Caco-2 (cell line): ENCODE data around the gene WDR33. TPM values are rescaled to one million over a fixed set of nuclear protein-coding genes. Genes with fewer than 3 reads are reported as not detected.
"Not testable (repeated sequence)": the region's sequence is repeated elsewhere in the genome, so short reads cannot be mapped to it uniquely, and the experiment has no call there.

ENCODE experiments used
- BruUV-seq: library from RNA; stranded (reverse); fragments of 400-500 nt; replicated peaks from 2 replicates; lab custom pipeline; 2021; lab: Mats Ljungman, UMichigan
- CTCF ChIA-PET: fragments of 300-600 bp; sonication (Branson Sonifier 250); formaldehyde crosslinking; loops from one replicate; lab custom pipeline; 2022; ENCODE audit warnings: antibody characterized with exemption; lab: Charles Lee
- POLR2A ChIA-PET: fragments of 300-600 bp; sonication (Branson Sonifier 250); formaldehyde crosslinking; loops from one replicate; lab custom pipeline; 2022; ENCODE audit warnings: antibody characterized with exemption; lab: Charles Lee
- DNase-seq, 2 experiments: peaks; one replicate each; pipeline versions ENCODE4 v3.0.0 to v3.0.0-alpha.2; 2020 to 2022
- H3K27me3 ChIP-seq: replicated peaks from 2 replicates; pipeline ENCODE4 v1.6.0; 2011; ENCODE audit warnings: low read length; ENCODE audit not compliant: control insufficient read depth, insufficient read depth
- H3K36me3 ChIP-seq: 2 replicates; pipeline ENCODE4 v1.5.1; 2011; ENCODE audit warnings: low read length; ENCODE audit not compliant: control insufficient read depth, insufficient read depth
- H3K4me1 ChIP-seq: fragments of 250-450 bp; sonication (Bioruptor Pico); 2 replicates; pipeline ENCODE4 v1.5.1; 2020; ENCODE audit warnings: mild to moderate bottlenecking
- H3K4me3 ChIP-seq: 2 replicates; pipeline ENCODE4 v1.5.1; 2011; ENCODE audit warnings: low read depth, mild to moderate bottlenecking, control low read depth, low read length
- H3K9me3 ChIP-seq: fragments of 250-450 bp; sonication (Bioruptor Pico); 2 replicates; pipeline ENCODE4 v1.5.1; 2020; ENCODE audit warnings: mild to moderate bottlenecking, moderate library complexity
- H3K27ac Mint-ChIP-seq: one replicate; pipeline ENCODE4 v1.8.0; 2022; ENCODE audit warnings: mixed read lengths; ENCODE audit not compliant: unreplicated experiment
- H3K27me3 Mint-ChIP-seq: one replicate; pipeline ENCODE4 v1.8.0; 2022; ENCODE audit warnings: mixed read lengths; ENCODE audit not compliant: insufficient read depth, unreplicated experiment
- H3K36me3 Mint-ChIP-seq: one replicate; pipeline ENCODE4 v1.8.0; 2022; ENCODE audit warnings: mild to moderate bottlenecking, mixed read lengths; ENCODE audit not compliant: insufficient read depth, unreplicated experiment
- H3K4me1 Mint-ChIP-seq: one replicate; pipeline ENCODE4 v1.8.0; 2022; ENCODE audit warnings: low read depth, mixed read lengths; ENCODE audit not compliant: unreplicated experiment
- H3K4me3 Mint-ChIP-seq: one replicate; pipeline ENCODE4 v1.8.0; 2022; ENCODE audit warnings: mild to moderate bottlenecking, moderate library complexity, mixed read lengths; ENCODE audit not compliant: unreplicated experiment
- H3K9me3 Mint-ChIP-seq: one replicate; pipeline ENCODE4 v1.8.0; 2022; ENCODE audit warnings: mixed read lengths; ENCODE audit not compliant: unreplicated experiment
- intact Hi-C: fragments of 100-400 bp; cut with micrococcal nuclease; formaldehyde crosslinking; loops from one replicate; pipeline ENCODE4 v1.10.0; 2022; ENCODE audit not compliant: unreplicated experiment
- total RNA-seq: library from RNA; stranded (reverse); gene quantifications from 2 replicates; pipeline ENCODE4 v1.2.3, GENCODE V29; 2022
- TF ChIP-seq, protein P1 (sequence below), 2 experiments: fragments of 200-600 bp in 1 of 2; IDR thresholded peaks; 1 replicate in 1 of 2; 2 replicates in 1 of 2; pipeline versions ENCODE4 v1.5.1 to v1.8.0; 2011 to 2022; ENCODE audit warnings: antibody characterized with exemption in 1 of 2, control low read depth in 1 of 2, inconsistent platforms in 1 of 2, low read depth in 1 of 2, low read length in 1 of 2, mild to moderate bottlenecking in 1 of 2, moderate library complexity in 1 of 2; ENCODE audit not compliant: insufficient read depth in 1 of 2, severe bottlenecking in 1 of 2, unreplicated experiment in 1 of 2

WDR33 gene
- total RNA-seq, 1 experiment from 2014 or later = 77.5 TPM

DNA sequence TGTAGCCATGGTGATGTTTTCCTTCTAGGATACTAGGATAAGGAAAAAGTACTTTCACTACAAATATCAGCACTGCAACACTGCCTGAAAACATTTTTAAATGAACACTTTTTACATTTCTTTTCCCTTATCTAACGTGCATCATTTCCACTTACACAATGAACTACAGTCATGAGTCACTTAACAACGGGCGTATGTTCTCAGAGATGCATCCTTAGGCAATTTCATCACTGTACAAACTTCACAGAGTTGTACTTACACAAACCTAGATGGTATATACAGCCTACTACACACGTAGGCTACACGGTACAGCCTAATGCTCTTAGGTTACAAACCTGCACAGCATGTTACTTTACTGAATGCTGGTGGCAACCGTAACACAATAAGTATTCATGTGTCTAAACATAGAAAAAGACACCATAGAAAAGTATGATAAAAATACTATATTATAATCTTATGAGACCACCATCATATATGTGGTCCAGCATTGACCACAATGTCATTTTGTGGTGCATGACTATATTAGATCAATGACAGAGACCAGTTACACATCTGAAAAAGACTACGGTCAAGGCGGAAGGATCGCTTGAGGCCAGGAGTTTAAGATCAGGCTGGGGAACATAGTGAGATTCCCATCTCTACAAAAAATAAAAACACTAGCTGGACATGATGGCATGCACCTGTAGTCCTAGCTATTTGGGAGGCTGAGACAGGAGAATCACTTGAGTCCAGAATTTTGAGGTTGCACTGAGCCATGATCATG lies 39.8 kb downstream of the WDR33 start:
- no peaks in the 10 kb centered on the region for H3K27me3 Mint-ChIP-seq
- H3K36me3 ChIP-seq = no peaks in the 10 kb centered on the region; the same call in none of the 2 replicates
- intact Hi-C loops = no loop called here
- H3K4me1 ChIP-seq = peaks cover 5% of the 10 kb centered on the region; the same call in 1 of the 2 replicates
- H3K4me1 Mint-ChIP-seq = peaks cover 12% of the 10 kb centered on the region
- ChIA-PET CTCF (no interaction called here), POLR2A (no interaction called here)
- H3K9me3 Mint-ChIP-seq = no peaks in the 10 kb centered on the region
- H3K9me3 ChIP-seq = no peaks in the 10 kb centered on the region
- BruUV-seq = no TSS peak
- peaks cover 57% of the 10 kb centered on the region for H3K36me3 Mint-ChIP-seq
- TF ChIP-seq, protein P1, sequence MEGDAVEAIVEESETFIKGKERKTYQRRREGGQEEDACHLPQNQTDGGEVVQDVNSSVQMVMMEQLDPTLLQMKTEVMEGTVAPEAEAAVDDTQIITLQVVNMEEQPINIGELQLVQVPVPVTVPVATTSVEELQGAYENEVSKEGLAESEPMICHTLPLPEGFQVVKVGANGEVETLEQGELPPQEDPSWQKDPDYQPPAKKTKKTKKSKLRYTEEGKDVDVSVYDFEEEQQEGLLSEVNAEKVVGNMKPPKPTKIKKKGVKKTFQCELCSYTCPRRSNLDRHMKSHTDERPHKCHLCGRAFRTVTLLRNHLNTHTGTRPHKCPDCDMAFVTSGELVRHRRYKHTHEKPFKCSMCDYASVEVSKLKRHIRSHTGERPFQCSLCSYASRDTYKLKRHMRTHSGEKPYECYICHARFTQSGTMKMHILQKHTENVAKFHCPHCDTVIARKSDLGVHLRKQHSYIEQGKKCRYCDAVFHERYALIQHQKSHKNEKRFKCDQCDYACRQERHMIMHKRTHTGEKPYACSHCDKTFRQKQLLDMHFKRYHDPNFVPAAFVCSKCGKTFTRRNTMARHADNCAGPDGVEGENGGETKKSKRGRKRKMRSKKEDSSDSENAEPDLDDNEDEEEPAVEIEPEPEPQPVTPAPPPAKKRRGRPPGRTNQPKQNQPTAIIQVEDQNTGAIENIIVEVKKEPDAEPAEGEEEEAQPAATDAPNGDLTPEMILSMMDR (IDR thresholded peaks at IDR 0.05; ENCODE audit: insufficient read depth in 1 of 2, low read depth in 1 of 2, low read length in 1 of 2, severe bottlenecking in 1 of 2, unreplicated experiment in 1 of 2) = no peak
- no peak overlapping the region for H3K27ac Mint-ChIP-seq
- DNase-seq = no peak
- H3K27me3 ChIP-seq = no peaks in the 10 kb centered on the region
- no peak overlapping the region for H3K4me3 ChIP-seq
- H3K4me3 Mint-ChIP-seq = no peak overlapping the region

DNA sequence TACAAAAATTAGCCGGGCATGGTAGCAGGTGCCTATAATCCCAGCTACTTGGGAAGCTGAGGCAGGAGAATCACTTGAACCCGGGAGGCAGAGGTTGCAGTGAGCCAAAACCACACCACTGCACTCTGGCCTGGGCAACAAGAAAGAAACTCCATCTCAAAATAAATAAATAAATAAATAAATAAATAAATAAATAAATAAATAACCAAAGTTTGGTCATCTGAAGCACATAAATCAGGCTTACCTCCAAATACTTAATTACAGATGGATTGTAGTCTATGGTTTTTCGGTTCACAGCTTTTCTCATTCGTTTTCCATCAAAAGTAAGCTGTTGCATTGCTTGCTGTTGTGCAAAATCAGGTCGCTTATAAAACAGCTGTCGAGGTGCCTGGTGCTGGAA lies 40.4 kb downstream of the WDR33 start:
- H3K4me3 ChIP-seq, POLR2A ChIA-PET, H3K9me3 ChIP-seq, H3K9me3 Mint-ChIP-seq, intact Hi-C loops, DNase-seq, BruUV-seq, H3K36me3 ChIP-seq, CTCF ChIA-PET, H3K27ac Mint-ChIP-seq, H3K4me1 ChIP-seq, H3K27me3 ChIP-seq, H3K4me1 Mint-ChIP-seq, H3K27me3 Mint-ChIP-seq, H3K4me3 Mint-ChIP-seq: not testable (repeated sequence)
- H3K36me3 Mint-ChIP-seq = peaks cover 57% of the 10 kb centered on the region

DNA sequence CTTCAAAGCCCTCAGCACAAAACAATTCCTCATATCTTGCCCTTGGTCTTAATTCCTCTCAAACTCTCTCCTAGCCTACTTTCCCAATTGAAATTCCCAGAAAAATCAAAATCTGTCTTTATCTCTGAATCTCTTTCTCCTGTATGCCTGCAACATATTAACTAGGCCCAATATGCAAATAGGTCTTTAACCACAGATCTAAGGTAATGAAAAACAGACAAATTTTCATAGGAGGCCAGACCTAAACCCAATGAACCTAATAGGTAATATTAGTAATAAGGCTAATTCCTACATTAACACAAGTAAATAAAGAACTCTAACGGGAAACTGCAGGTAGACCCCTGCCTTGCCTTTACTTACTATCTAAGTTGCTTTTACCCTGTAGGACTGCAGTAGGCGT lies 41.4 kb downstream of the WDR33 start:
- Mint-ChIP-seq H3K36me3 (peaks cover 65% of the 10 kb centered on the region), H3K27ac (no peak overlapping the region), H3K27me3 (no peaks in the 10 kb centered on the region), H3K9me3 (no peaks in the 10 kb centered on the region), H3K4me3 (no peak overlapping the region), H3K4me1 (peaks cover 8% of the 10 kb centered on the region)
- intact Hi-C loops = no loop called here
- no TSS peak for BruUV-seq
- ChIA-PET POLR2A (no interaction called here), CTCF (no interaction called here)
- H3K27me3 ChIP-seq = no peaks in the 10 kb centered on the region
- no peak for DNase-seq
- peaks cover 3% of the 10 kb centered on the region; the same call in 1 of the 2 replicates for H3K4me1 ChIP-seq
- H3K36me3 ChIP-seq = no peaks in the 10 kb centered on the region; the same call in none of the 2 replicates
- no peaks in the 10 kb centered on the region for H3K9me3 ChIP-seq
- no peak overlapping the region for H3K4me3 ChIP-seq
- TF ChIP-seq, protein P1 (IDR thresholded peaks at IDR 0.05; ENCODE audit: insufficient read depth in 1 of 2, low read depth in 1 of 2, low read length in 1 of 2, severe bottlenecking in 1 of 2, unreplicated experiment in 1 of 2) = no peak
